ENCODE results near the gene STK24.

DNA sequence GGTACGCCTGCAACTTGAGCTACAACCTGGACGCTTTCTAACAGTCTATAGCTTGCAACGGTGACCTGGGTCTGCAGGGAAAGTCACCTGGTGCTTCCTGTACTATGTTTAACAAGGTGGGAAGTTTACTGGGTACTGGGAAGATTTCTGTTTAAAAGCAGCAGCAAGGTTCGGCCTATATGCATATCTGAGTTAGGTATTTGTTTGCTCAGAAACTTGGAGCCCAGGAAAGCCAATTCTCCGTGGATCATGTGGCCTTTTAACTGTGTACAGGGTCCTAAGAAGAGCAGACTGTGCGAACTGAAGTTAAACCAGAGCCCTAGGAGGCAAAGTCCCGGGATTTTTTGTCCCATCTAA, 103.1 kb downstream of the STK24 start:
- TF ChIP-seq, protein P1, sequence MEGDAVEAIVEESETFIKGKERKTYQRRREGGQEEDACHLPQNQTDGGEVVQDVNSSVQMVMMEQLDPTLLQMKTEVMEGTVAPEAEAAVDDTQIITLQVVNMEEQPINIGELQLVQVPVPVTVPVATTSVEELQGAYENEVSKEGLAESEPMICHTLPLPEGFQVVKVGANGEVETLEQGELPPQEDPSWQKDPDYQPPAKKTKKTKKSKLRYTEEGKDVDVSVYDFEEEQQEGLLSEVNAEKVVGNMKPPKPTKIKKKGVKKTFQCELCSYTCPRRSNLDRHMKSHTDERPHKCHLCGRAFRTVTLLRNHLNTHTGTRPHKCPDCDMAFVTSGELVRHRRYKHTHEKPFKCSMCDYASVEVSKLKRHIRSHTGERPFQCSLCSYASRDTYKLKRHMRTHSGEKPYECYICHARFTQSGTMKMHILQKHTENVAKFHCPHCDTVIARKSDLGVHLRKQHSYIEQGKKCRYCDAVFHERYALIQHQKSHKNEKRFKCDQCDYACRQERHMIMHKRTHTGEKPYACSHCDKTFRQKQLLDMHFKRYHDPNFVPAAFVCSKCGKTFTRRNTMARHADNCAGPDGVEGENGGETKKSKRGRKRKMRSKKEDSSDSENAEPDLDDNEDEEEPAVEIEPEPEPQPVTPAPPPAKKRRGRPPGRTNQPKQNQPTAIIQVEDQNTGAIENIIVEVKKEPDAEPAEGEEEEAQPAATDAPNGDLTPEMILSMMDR (IDR thresholded peaks at IDR 0.05) = no peak
- TF ChIP-seq POLR2A (IDR thresholded peaks at IDR 0.05) = no peak
